Measurements from ENCODE around the gene STIM2.

STIM2 gene

DNA sequence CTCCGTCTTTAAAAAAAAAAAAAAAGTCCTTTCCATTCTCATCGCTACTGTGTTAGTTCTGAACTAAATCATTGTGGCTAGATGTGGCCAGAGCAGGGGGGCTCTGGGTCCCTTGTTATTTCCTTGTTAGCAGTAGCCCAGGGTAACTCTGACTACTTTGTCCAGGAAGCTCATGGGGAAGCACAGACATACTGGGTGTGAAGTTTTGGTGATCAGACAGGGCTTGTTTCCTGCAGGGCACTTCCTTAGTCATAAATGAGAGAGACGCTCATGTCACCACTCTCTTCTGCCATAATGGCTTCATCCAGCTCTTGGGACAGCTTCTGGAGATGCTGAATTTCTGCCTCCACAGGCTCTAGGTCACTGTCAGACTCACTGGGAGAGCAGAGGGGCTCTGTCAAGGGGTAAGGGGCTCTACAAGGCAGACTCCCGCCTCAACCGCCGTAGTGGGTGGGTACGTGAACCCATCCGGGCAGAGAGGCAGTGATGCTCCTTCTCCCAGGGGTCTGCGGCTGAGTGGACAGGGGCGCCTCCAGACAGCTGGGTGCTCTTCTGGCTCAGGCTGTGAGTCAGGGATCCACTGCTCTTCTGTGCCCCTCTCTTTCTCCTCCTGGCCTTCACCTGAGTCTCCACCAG is 12.9 kb downstream of the STIM2 start:
- peaks cover 79% of the 10 kb centered on the region for H3K4me1 Mint-ChIP-seq
- peaks cover 4% of the 10 kb centered on the region for H3K9me3 Mint-ChIP-seq
- H3K4me3 Mint-ChIP-seq = peak overlapping the region; percentile 50
- ATAC-seq (peak; percentile 98), DNase-seq (ENCODE audit: low spot score in 2 of 2) (peak; percentile 48 to 86)
- peak overlapping the region; percentile 86 for H3K27ac Mint-ChIP-seq
- H3K36me3 Mint-ChIP-seq = peaks cover 29% of the 10 kb centered on the region

DNA sequence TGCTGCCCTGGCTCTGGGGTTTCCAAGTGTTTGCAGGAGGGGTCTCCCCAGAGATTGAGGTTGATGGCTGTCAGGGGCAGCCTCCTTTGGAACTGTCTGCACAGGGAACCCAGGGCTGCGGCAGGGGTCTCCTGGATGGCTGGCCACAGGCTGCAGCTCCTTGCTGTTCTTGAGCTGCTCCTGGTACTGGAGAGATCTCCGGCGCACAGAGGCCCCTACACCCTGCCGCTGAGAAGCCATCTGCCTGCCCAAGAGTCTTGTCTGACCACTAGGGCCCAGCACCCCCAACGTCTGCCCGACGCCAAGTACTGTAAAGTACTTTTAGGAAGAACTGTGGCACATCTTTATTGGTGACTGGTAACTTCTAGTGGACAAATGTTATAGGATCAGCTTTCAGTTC is 13.5 kb downstream of the STIM2 start:
- H3K36me3 Mint-ChIP-seq = peaks cover 35% of the 10 kb centered on the region
- H3K9me3 Mint-ChIP-seq = peaks cover 4% of the 10 kb centered on the region
- peak overlapping the region; percentile 50 for H3K4me3 Mint-ChIP-seq
- ATAC-seq (no peak), DNase-seq (ENCODE audit: low spot score in 2 of 2) (no peak)
- peak overlapping the region; percentile 86 for H3K27ac Mint-ChIP-seq
- H3K4me1 Mint-ChIP-seq = peaks cover 79% of the 10 kb centered on the region

- H3K4me1 Mint-ChIP-seq = peaks cover 77% of the 10 kb centered on the region
- peaks cover 4% of the 10 kb centered on the region for H3K9me3 Mint-ChIP-seq
- H3K36me3 Mint-ChIP-seq = peaks cover 32% of the 10 kb centered on the region
- ATAC-seq (peak; percentile 66), DNase-seq (ENCODE audit: low spot score in 2 of 2) (no peak)
- peak overlapping the region; percentile 95 for H3K27ac Mint-ChIP-seq
- H3K4me3 Mint-ChIP-seq = peak overlapping the region; percentile 55
These were observed 16.8 kb downstream of the STIM2 start for GRCh38 chr4:26877406-26877805.

DNA sequence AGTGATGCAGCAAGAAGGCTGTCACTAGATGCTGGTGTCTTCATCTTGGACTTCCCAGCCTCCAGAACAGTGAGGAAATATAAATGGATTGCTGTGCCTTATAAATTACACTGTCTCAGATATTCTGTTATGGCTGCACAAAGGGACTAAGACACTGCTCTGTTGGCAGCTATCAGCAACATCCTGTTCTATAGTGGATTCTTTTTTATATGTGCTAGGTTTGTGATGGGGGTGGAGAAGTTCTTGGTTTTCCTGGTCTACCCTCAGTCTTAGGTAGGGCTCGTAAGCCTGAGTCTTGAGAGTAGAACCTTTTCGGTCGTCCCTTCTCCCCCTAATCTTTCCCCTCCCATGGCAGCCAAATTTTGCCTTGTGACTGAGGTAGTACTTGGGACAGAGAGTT is 17.3 kb downstream of the STIM2 start:
- Mint-ChIP-seq H3K9me3 (peaks cover 4% of the 10 kb centered on the region), H3K27ac (peak overlapping the region; percentile 95), H3K4me3 (peak overlapping the region; percentile 55), H3K36me3 (peaks cover 32% of the 10 kb centered on the region), H3K4me1 (peaks cover 77% of the 10 kb centered on the region)
- DNase-seq (ENCODE audit: low spot score in 2 of 2) (no peak), ATAC-seq (no peak)

DNA sequence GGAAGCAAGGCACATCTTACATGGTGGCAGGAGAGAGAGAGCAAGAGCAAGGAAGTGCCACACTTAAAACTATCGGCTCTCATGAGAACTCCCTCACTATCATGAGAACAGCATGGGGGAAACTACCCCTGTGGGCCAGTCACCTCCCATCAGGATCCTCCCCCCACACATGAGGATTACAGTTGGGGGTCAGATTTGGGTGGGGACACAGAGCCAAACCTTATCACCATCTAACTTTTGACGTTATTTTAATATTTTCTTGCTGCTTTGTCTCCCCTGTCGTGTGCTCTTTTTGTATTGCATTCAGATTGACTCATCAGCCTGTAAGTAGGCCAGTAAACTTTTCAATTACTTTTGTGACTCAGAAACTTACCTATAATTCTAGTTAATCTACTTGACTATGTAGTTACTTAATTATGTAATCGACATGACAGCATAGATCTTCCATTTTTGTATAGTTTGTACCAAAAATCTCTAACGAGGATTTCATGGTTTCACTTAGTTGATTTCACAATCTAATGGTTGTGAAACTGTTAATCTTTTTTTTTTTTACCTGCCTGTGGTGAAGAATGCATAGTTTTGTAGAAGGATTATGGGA is 18.3 kb downstream of the STIM2 start:
- DNase-seq (ENCODE audit: low spot score in 2 of 2) = peak in 1 of 2 donors; percentile 74
- peak; percentile 83 for ATAC-seq

GRCh38 chr4:26879805-26880204 is 19.2 kb downstream of the STIM2 start:
- peak overlapping the region; percentile 55 for H3K4me3 Mint-ChIP-seq
- DNase-seq (ENCODE audit: low spot score in 2 of 2) = no peak

More for the DNA sequence above, 18.3 kb downstream of the STIM2 start:
- Mint-ChIP-seq H3K36me3 (peaks cover 25% of the 10 kb centered on the region), H3K4me1 (peaks cover 70% of the 10 kb centered on the region), H3K27ac (peak overlapping the region; percentile 95), H3K9me3 (peaks cover 4% of the 10 kb centered on the region), H3K4me3 (peak overlapping the region; percentile 55)

DNA sequence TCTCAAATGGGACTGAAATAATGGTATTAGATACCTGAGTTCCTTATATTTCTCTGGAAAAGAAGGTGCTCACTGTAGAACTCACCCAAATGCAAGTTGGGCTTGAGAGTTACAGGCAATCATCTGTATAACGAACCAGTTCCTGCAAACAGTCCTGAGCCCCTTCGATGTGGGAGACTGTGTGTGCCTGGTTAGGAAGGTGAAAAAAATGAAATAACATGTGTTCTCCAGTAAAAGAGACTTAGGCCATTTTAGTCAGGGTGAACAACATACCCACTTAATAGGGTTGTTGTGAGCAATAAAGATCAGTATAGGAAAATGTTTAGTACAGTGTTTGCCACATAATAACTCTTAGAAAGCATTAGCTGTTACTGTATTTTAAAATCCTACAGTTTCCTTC is 23.4 kb downstream of the STIM2 start:
- Mint-ChIP-seq H3K27ac (peak overlapping the region; percentile 85), H3K36me3 (peaks cover 4% of the 10 kb centered on the region), H3K9me3 (no peaks in the 10 kb centered on the region), H3K4me3 (peak overlapping the region; percentile 62), H3K4me1 (peaks cover 68% of the 10 kb centered on the region)
- DNase-seq (ENCODE audit: low spot score in 2 of 2) (no peak), ATAC-seq (no peak)

More at GRCh38 chr4:26879805-26880204, 19.2 kb downstream of the STIM2 start:
- Mint-ChIP-seq H3K27ac (peak overlapping the region; percentile 95), H3K36me3 (peaks cover 25% of the 10 kb centered on the region), H3K4me1 (peaks cover 66% of the 10 kb centered on the region), H3K9me3 (peaks cover 4% of the 10 kb centered on the region)
- no peak for ATAC-seq

- no peak for DNase-seq (ENCODE audit: low spot score in 2 of 2)
- Mint-ChIP-seq H3K27ac (peak overlapping the region; percentile 85), H3K4me3 (peak overlapping the region; percentile 62), H3K36me3 (no peaks in the 10 kb centered on the region), H3K4me1 (peaks cover 66% of the 10 kb centered on the region), H3K9me3 (no peaks in the 10 kb centered on the region)
- peak; percentile 93 for ATAC-seq
These were observed 23.9 kb downstream of the STIM2 start for GRCh38 chr4:26884486-26884988.

DNA sequence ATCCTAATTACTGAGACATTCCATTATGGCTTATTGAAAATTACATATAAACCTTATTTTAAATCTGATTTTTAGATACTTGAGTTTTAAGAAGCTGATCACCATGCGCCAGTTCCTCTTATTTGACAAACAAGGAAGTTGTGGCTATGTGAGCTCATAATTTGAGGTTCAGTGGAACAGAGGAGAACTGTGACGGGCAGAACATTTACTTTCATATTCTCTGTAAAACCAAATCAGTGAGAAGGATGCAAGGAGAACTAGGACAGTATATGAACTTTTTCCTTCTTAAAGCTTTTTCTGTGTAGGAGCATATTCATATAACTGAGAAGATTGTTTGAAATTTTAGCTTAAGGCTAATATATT is 25.3 kb downstream of the STIM2 start:
- H3K4me1 Mint-ChIP-seq = peaks cover 65% of the 10 kb centered on the region
- peak overlapping the region; percentile 62 for H3K4me3 Mint-ChIP-seq
- DNase-seq (ENCODE audit: low spot score in 2 of 2) (no peak), ATAC-seq (peak; percentile 72)
- no peaks in the 10 kb centered on the region for H3K9me3 Mint-ChIP-seq
- no peaks in the 10 kb centered on the region for H3K36me3 Mint-ChIP-seq
- H3K27ac Mint-ChIP-seq = peak overlapping the region; percentile 85

DNA sequence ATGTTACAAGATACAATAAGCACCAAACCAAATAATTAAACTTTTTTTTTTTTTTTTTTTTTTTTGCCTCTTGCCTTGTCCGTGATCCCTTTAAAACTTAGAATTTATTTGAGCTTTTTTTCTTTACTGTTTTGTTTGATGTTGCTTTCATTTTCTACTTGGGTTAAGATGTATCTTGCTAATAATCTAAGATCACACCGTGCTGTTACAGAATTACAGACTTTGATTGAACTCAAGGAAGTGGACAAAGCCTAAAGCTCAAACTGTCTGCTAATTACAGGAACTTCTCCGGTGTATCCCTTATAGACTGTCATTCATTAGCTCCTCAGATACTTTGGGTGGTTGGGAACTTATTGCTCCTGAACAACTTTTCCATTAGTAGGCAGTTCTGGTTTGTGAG is 26.5 kb downstream of the STIM2 start:
- peak overlapping the region; percentile 85 for H3K27ac Mint-ChIP-seq
- H3K4me3 Mint-ChIP-seq = peak overlapping the region; percentile 62
- DNase-seq (ENCODE audit: low spot score in 2 of 2) (no peak), ATAC-seq (no peak)
- H3K4me1 Mint-ChIP-seq = peaks cover 67% of the 10 kb centered on the region
- H3K36me3 Mint-ChIP-seq = peaks cover 4% of the 10 kb centered on the region
- no peaks in the 10 kb centered on the region for H3K9me3 Mint-ChIP-seq

DNA sequence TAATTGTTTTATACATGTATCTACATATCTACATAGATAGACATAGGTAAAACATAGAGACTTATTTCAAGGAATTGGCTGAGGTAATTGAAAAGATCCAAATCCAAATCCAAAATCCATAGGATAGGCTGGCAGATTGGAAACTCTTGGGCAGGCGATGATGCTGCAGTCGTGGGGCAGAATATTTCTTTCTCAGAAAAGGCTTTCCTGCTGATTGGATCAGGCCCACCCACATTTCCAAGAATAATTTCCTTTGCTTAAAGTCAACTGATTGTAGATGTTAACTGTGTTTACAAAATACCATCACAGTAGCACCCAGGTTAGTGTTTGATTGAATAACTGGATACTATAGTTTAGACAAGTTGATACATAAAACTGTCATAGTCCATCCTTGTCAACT is 27.2 kb downstream of the STIM2 start:
- ATAC-seq = no peak
- no peak overlapping the region for H3K4me3 Mint-ChIP-seq
- H3K27ac Mint-ChIP-seq = no peak overlapping the region
- H3K36me3 Mint-ChIP-seq = peaks cover 5% of the 10 kb centered on the region
- peaks cover 67% of the 10 kb centered on the region for H3K4me1 Mint-ChIP-seq
- H3K9me3 Mint-ChIP-seq = no peaks in the 10 kb centered on the region
- no peak for DNase-seq (ENCODE audit: low spot score in 2 of 2)

GRCh38 chr4:26889356-26889755 is 28.7 kb downstream of the STIM2 start:
- no peak overlapping the region for H3K27ac Mint-ChIP-seq
- H3K4me1 Mint-ChIP-seq = peaks cover 71% of the 10 kb centered on the region
- no peaks in the 10 kb centered on the region for H3K9me3 Mint-ChIP-seq
- H3K36me3 Mint-ChIP-seq = peaks cover 5% of the 10 kb centered on the region
- ATAC-seq = no peak
- no peak for DNase-seq (ENCODE audit: low spot score in 2 of 2)
- H3K4me3 Mint-ChIP-seq = no peak overlapping the region

GRCh38 chr4:26891054-26891453 is 30.4 kb downstream of the STIM2 start:
- Mint-ChIP-seq H3K4me1 (peaks cover 70% of the 10 kb centered on the region), H3K9me3 (no peaks in the 10 kb centered on the region), H3K27ac (peak overlapping the region; percentile 15), H3K4me3 (no peak overlapping the region), H3K36me3 (peaks cover 5% of the 10 kb centered on the region)
- DNase-seq (ENCODE audit: low spot score in 2 of 2) (no peak), ATAC-seq (no peak)

GRCh38 chr4:26891867-26892266 is 31.2 kb downstream of the STIM2 start:
- H3K4me3 Mint-ChIP-seq = no peak overlapping the region
- DNase-seq (ENCODE audit: low spot score in 2 of 2) (no peak), ATAC-seq (no peak)
- peaks cover 70% of the 10 kb centered on the region for H3K4me1 Mint-ChIP-seq
- no peaks in the 10 kb centered on the region for H3K9me3 Mint-ChIP-seq
- H3K36me3 Mint-ChIP-seq = peaks cover 5% of the 10 kb centered on the region
- peak overlapping the region; percentile 15 for H3K27ac Mint-ChIP-seq

DNA sequence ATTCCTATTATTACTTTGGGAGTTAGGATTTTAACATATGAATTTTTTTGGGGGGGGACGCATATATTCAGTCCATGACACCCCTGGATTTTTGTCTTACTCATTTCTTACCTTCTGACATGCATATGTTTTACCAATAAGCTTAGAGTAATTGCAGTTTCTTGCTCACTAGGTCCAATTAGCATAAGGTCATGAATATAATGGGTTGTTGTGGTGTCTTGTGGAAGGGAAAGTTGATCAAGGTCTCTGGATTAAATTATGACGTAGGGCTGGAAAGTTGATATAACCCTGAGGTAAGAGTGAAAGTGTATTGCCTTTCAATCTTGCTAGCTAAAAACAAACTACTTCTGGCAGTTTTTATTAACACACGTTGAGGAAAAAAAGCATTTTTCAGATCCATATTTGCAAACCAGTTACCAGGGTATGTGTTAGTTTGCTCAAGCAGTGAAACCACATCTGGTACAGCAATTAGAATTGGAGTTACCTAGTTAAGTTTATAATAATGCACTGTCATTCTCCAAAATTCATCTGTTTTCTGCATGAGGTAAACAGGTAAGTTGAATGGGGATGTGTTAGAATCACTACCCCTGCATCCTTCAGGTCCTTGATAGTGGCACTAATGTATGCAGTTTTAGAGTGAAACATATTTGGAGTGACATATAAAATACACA is 32.0 kb downstream of the STIM2 start:
- Mint-ChIP-seq H3K9me3 (no peaks in the 10 kb centered on the region), H3K36me3 (peaks cover 5% of the 10 kb centered on the region), H3K4me3 (no peak overlapping the region), H3K27ac (peak overlapping the region; percentile 17), H3K4me1 (peaks cover 66% of the 10 kb centered on the region)
- ATAC-seq (peak; percentile 62), DNase-seq (ENCODE audit: low spot score in 2 of 2) (no peak)

- DNase-seq (ENCODE audit: low spot score in 2 of 2) = no peak
- H3K4me3 Mint-ChIP-seq = no peak overlapping the region
- H3K36me3 Mint-ChIP-seq = peaks cover 5% of the 10 kb centered on the region
- ATAC-seq = no peak
- H3K27ac Mint-ChIP-seq = peak overlapping the region; percentile 17
- H3K4me1 Mint-ChIP-seq = peaks cover 58% of the 10 kb centered on the region
- H3K9me3 Mint-ChIP-seq = no peaks in the 10 kb centered on the region
These were observed 32.9 kb downstream of the STIM2 start for GRCh38 chr4:26893491-26893890.
